ENCODE results near the gene OSTF1.

DNA sequence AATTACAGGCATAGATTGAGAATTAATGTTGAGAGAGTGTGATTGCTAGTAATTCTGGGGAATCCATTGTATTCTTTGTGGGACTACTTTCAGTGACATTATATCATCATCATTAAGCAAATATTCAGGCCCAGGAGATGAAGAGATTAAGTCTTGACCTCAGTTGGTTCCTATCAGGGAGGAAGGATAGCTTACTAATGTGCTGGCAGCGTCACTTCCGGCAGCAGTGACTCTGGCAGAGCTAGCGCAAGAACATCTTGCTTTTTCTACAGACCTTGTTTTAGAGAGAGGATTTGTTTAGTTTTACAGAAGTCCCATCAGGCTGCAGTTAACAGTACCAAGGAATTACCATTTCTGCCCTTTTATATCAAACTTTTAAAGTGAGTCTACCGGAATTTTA is 20.3 kb downstream of the OSTF1 start:
- TF ChIP-seq, protein P1, sequence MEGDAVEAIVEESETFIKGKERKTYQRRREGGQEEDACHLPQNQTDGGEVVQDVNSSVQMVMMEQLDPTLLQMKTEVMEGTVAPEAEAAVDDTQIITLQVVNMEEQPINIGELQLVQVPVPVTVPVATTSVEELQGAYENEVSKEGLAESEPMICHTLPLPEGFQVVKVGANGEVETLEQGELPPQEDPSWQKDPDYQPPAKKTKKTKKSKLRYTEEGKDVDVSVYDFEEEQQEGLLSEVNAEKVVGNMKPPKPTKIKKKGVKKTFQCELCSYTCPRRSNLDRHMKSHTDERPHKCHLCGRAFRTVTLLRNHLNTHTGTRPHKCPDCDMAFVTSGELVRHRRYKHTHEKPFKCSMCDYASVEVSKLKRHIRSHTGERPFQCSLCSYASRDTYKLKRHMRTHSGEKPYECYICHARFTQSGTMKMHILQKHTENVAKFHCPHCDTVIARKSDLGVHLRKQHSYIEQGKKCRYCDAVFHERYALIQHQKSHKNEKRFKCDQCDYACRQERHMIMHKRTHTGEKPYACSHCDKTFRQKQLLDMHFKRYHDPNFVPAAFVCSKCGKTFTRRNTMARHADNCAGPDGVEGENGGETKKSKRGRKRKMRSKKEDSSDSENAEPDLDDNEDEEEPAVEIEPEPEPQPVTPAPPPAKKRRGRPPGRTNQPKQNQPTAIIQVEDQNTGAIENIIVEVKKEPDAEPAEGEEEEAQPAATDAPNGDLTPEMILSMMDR (IDR thresholded peaks at IDR 0.05) = no peak
- TF ChIP-seq POLR2A (IDR thresholded peaks at IDR 0.05) = no peak

Data from uterus (tissue), 2 donors.